Glutamatergic neuron (in vitro differentiated cells): ENCODE data around the gene LRP1. TPM values are rescaled to one million over a fixed set of nuclear protein-coding genes. Genes with fewer than 3 reads are reported as not detected.

Experiments used
- DNase-seq: peaks from one replicate; pipeline ENCODE4 v3.0.0; 2022
- H3K27ac Mint-ChIP-seq: one replicate; pipeline ENCODE4 v1.8.0; 2020; ENCODE audit warnings: mild to moderate bottlenecking, mixed read lengths, inconsistent platforms; ENCODE audit not compliant: unreplicated experiment
- H3K27me3 Mint-ChIP-seq: one replicate; pipeline ENCODE4 v1.8.0; 2020; ENCODE audit warnings: mild to moderate bottlenecking, moderate library complexity, mixed read lengths, inconsistent platforms; ENCODE audit not compliant: unreplicated experiment
- H3K36me3 Mint-ChIP-seq: one replicate; pipeline ENCODE4 v1.8.0; 2020; ENCODE audit warnings: mild to moderate bottlenecking, mixed read lengths, inconsistent platforms; ENCODE audit not compliant: unreplicated experiment
- H3K4me1 Mint-ChIP-seq: one replicate; pipeline ENCODE4 v1.8.0; 2020; ENCODE audit warnings: mild to moderate bottlenecking, low read depth, mixed read lengths, inconsistent platforms; ENCODE audit not compliant: unreplicated experiment
- H3K4me3 Mint-ChIP-seq: one replicate; pipeline ENCODE4 v1.8.0; 2020; ENCODE audit warnings: mild to moderate bottlenecking, mixed read lengths, inconsistent platforms; ENCODE audit not compliant: unreplicated experiment
- H3K9me3 Mint-ChIP-seq: one replicate; pipeline ENCODE4 v1.8.0; 2020; ENCODE audit warnings: mild to moderate bottlenecking, moderate library complexity, mixed read lengths, inconsistent platforms; ENCODE audit not compliant: unreplicated experiment
- total RNA-seq: library from RNA; stranded (reverse); fragmentation: NEBNext Ultra II Directional; extraction: Animal tissue kit (Norgen Biotek cat#: 25700); gene quantifications from one replicate; pipeline ENCODE4 v1.2.1, GENCODE V29; 2021; ENCODE audit not compliant: unreplicated experiment
- TF ChIP-seq, protein P1 (sequence below): fragments of 200-600 bp; sonication (generic); IDR thresholded peaks from one replicate; pipeline ENCODE4 v1.5.0; 2021; ENCODE audit not compliant: partially characterized antibody, unreplicated experiment

The LRP1 gene
- total RNA-seq, 1 donor from 2014 or later: 125 TPM

DNA sequence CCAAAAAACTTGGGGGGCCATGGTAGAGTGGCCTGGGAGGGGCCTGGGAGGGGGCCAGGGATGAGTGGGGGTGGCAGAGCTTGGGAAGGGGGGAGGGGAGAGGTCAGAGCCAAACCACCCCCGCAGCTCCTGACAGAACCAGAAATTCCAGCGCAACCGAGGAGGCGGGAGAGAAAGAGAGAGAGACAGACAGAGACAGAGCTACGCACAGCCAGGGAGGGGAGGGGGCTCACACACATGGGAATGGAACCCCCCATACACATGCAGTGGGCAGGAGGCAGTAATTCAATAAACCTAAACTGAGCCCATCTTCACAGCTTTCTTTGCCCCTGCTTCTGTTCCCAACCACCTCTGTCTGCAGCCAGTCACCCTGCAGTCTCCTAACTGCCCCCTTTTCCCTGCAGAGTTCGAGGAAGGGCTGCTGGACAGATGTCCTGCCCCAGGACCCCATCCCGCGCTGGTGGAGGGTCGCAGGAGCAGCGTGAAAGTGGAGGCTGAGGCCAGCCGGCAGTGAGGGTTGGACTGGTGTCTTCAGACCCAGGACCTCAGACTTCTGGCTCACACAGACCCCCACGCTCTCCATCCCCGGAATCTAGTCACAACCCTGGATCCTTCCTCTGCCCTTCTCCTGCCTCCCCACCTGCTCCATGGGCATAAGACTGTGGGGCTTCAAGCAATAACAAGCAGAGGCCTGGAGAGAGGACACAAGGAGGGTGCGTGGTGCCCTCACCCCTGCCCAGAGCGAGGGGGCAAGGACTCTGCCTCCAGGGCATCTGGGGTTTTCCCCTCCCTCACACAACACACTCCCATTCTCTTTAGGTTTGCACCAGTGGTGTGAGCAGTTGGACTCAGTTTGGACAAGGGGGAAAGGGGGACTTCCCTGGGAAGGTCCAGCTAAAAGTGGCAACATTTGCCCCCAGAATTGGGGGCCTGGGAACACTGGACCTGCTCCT, 33.8 kb upstream of the LRP1 start:
- TF ChIP-seq, protein P1, sequence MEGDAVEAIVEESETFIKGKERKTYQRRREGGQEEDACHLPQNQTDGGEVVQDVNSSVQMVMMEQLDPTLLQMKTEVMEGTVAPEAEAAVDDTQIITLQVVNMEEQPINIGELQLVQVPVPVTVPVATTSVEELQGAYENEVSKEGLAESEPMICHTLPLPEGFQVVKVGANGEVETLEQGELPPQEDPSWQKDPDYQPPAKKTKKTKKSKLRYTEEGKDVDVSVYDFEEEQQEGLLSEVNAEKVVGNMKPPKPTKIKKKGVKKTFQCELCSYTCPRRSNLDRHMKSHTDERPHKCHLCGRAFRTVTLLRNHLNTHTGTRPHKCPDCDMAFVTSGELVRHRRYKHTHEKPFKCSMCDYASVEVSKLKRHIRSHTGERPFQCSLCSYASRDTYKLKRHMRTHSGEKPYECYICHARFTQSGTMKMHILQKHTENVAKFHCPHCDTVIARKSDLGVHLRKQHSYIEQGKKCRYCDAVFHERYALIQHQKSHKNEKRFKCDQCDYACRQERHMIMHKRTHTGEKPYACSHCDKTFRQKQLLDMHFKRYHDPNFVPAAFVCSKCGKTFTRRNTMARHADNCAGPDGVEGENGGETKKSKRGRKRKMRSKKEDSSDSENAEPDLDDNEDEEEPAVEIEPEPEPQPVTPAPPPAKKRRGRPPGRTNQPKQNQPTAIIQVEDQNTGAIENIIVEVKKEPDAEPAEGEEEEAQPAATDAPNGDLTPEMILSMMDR: no peak
- H3K36me3 Mint-ChIP-seq: no peaks in the 10 kb centered on the region
- H3K9me3 Mint-ChIP-seq: peaks cover 4% of the 10 kb centered on the region
- H3K27me3 Mint-ChIP-seq: peaks cover 18% of the 10 kb centered on the region
- peaks cover 28% of the 10 kb centered on the region for H3K4me1 Mint-ChIP-seq
- peak overlapping the region; percentile 38 for H3K4me3 Mint-ChIP-seq
- no peak for DNase-seq
- no peak overlapping the region for H3K27ac Mint-ChIP-seq

DNA sequence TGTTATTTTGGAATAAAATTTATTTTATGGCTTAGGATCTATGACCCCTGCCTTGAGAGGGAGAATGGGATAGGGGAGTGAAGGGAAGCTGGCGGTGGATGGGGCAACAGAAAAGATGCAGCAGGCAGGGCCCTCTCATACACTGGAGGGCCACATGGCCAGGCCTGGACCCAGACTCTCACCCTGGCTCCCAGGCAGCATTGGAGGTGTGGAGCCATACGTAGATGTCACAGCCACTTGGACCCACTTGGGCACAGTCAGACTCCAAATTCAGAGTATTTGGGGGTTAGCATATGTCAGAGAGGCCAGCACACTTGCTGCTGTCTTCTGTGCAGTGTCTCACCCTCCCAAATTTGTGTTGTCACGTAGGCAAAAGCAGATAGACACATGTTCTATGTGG, 32.8 kb upstream of the LRP1 start:
- no peak overlapping the region for H3K4me3 Mint-ChIP-seq
- no peaks in the 10 kb centered on the region for H3K36me3 Mint-ChIP-seq
- TF ChIP-seq, protein P1: no peak
- peaks cover 11% of the 10 kb centered on the region for H3K27me3 Mint-ChIP-seq
- peaks cover 24% of the 10 kb centered on the region for H3K4me1 Mint-ChIP-seq
- no peak for DNase-seq
- H3K9me3 Mint-ChIP-seq: peaks cover 4% of the 10 kb centered on the region
- H3K27ac Mint-ChIP-seq: no peak overlapping the region

DNA sequence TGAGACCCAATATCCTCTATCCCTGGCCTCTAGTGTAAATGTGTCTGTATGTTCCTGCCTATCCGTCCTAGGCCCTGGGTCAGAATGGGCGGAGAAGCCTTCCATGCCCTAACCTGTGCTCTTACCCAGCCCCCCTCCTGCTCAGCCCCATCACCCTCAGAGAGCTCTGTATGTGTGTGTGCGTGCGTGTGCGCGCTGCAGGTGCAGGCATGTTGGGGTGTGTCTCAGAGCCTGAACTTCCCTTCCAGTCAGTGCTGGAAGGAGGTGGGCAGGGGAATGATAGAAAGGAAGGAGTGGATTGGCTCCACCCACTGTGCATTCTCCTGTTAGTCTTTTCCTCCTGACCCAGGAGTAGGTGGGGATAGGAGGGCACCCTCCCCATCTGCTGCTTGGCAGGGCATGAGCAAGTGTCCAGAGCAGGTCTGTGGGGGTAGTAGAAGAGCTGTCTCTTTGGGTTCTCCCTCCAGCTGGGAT, 32.1 kb upstream of the LRP1 start:
- no peak overlapping the region for H3K4me3 Mint-ChIP-seq

GRCh38 chr12:57096748-57097553, 31.3 kb upstream of the LRP1 start:
- no peak for DNase-seq
- Mint-ChIP-seq H3K36me3 (no peaks in the 10 kb centered on the region), H3K27ac (no peak overlapping the region), H3K4me3 (no peak overlapping the region), H3K27me3 (peaks cover 6% of the 10 kb centered on the region), H3K9me3 (peaks cover 2% of the 10 kb centered on the region), H3K4me1 (peaks cover 20% of the 10 kb centered on the region)
- TF ChIP-seq, protein P1: no peak

More for the DNA sequence above, 32.1 kb upstream of the LRP1 start:
- TF ChIP-seq, protein P1: no peak
- Mint-ChIP-seq H3K27ac (no peak overlapping the region), H3K36me3 (no peaks in the 10 kb centered on the region), H3K4me1 (peaks cover 20% of the 10 kb centered on the region), H3K9me3 (peaks cover 4% of the 10 kb centered on the region), H3K27me3 (peaks cover 7% of the 10 kb centered on the region)
- no peak for DNase-seq
